ENCODE results near the gene ANKRD33B. TPM values are rescaled to one million over a fixed set of nuclear protein-coding genes. Genes with fewer than 3 reads are reported as not detected.

ANKRD33B gene
- total and polyA plus RNA-seq, 9 of the 15 experiments (the other 6 are each of a cell fraction or from before 2014, with no cell fraction given), result 0.10 to 1.7 (median 0.40) TPM

GRCh38 chr5:10563110-10563944 is 543 bp upstream of the ANKRD33B start:
- ATAC-seq, result peak; percentile 59
- Histone ChIP-seq H3K9me3 (replicated peaks; ENCODE audit: control insufficient read depth, insufficient read depth, low read depth, low read length) (no peaks in the 10 kb centered on the region), H3K9ac (ENCODE audit: insufficient read depth in 1 of 2, low read depth in 2 of 2, low read length in 2 of 2) (peak overlapping the region; percentile 13 to 89; a peak in 3 of 4 replicates), H2AFZ (ENCODE audit: low read depth, low read length) (peak overlapping the region; percentile 68), H3K27ac (ENCODE audit: extremely low read depth, low read depth, low read length) (no peak overlapping the region), H4K20me1 (replicated peaks; ENCODE audit: control insufficient read depth, insufficient read depth, low read length) (peaks cover 7% of the 10 kb centered on the region), H3K36me3 (ENCODE audit: control insufficient read depth, insufficient read depth, low read length) (no peaks in the 10 kb centered on the region), H3K4me3 (peak overlapping the region; percentile 51), H3K4me2 (ENCODE audit: insufficient read depth, low read length) (peak overlapping the region; percentile 55), H3K9me1 (ENCODE audit: control insufficient read depth, insufficient read depth, low read length) (no peaks in the 10 kb centered on the region), H3K79me2 (ENCODE audit: control insufficient read depth, insufficient read depth, low read length) (no peaks in the 10 kb centered on the region), H3K27me3 (ENCODE audit: control insufficient read depth in 2 of 2, insufficient read depth in 2 of 2, low read length in 2 of 2) (peaks cover 15 to 54% of the 10 kb centered on the region in 2 experiments; a peak in 4 of 5 replicates), H3K4me1 (replicated peaks in 1 of 2; ENCODE audit: control insufficient read depth in 2 of 2, insufficient read depth in 2 of 2, low read length in 2 of 2) (peaks cover 0 to 31% of the 10 kb centered on the region in 2 experiments; a peak in 2 of 5 replicates)
- intact Hi-C loops (cut with micrococcal nuclease), result no loop called here
- POLR2A ChIA-PET, result interaction anchor here (0.6 to 0.7 kb wide), 2 partner anchors 29 to 30 kb away, joined by 3 read pairs; no protein-coding TSS in a partner anchor
- CTCF ChIA-PET (ENCODE audit: low intra/inter-chr PET ratio), result no interaction called here
- no peak for FAIRE-seq
- in situ Hi-C loops (cut with MboI), result no loop called here
- peak in 2 of 4 experiments; percentile 12 to 86 for DNase-seq (ENCODE audit: extremely low read depth in 1 of 4, low spot score in 3 of 4)
- no TSS peak for BruUV-seq (replicated peaks)
- 25% methylated on average over 62 of the region's 76 CpGs for WGBS (ENCODE audit: insufficient coverage, low coverage, missing lambda C conversion rate)
- TF ChIP-seq ZNF583 (CRISPR knock-in tag; IDR thresholded peaks at IDR 0.05) (0 out of 2 replicates have a peak, but pooled peaks have one; percentile 15), MCM3 (IDR thresholded peaks at IDR 0.05) (no peak), ZNF699 (CRISPR knock-in tag; IDR thresholded peaks at IDR 0.05; ENCODE audit: insufficient replicate concordance) (no peak), CBX5 (IDR thresholded peaks at IDR 0.05; ENCODE audit: borderline replicate concordance, low read depth) (no peak), ZNF830 (CRISPR knock-in tag; IDR thresholded peaks at IDR 0.05) (0 out of 2 replicates have a peak, but pooled peaks have one; percentile 7), HNRNPH1 (optimal IDR thresholded peaks at IDR 0.05; ENCODE audit: low read depth, low read length) (no peak), FIP1L1 (IDR thresholded peaks at IDR 0.05; ENCODE audit: low read depth, low read length, poor library complexity, severe bottlenecking) (peak; percentile 57), ZNF23 (CRISPR knock-in tag; IDR thresholded peaks at IDR 0.05) (no peak), ZNF263 (CRISPR knock-in tag; IDR thresholded peaks at IDR 0.05; ENCODE audit: borderline replicate concordance) (peak; percentile 89), ZNF785 (CRISPR knock-in tag; IDR thresholded peaks at IDR 0.05) (no peak), GATAD2A (IDR thresholded peaks at IDR 0.05) (no peak), IRF9 (tag; IDR thresholded peaks at IDR 0.05) (no peak), PATZ1 (CRISPR knock-in tag; IDR thresholded peaks at IDR 0.05; ENCODE audit: borderline replicate concordance) (no peak), ZNF398 (CRISPR knock-in tag; IDR thresholded peaks at IDR 0.05) (no peak)

Measured in K562 (cell line).